Suprapubic skin (tissue), 4 donors: ENCODE data around the gene LUC7L2. TPM values are rescaled to one million over a fixed set of nuclear protein-coding genes. Genes with fewer than 3 reads are reported as not detected.
"Not testable (repeated sequence)": the region's sequence is repeated elsewhere in the genome, so short reads cannot be mapped to it uniquely, and the experiment has no call there.

ENCODE experiments used
- DNase-seq, 2 donors: peaks; one replicate each; pipeline ENCODE4 v3.0.0-alpha.2; 2019; ENCODE audit warnings: low spot score in 2 of 2
- H3K27ac ChIP-seq: fragments of 200-600 bp; sonication (generic); one replicate; pipeline ENCODE4 v1.5.1; 2019
- H3K27me3 ChIP-seq: fragments of 200-600 bp; sonication (generic); one replicate; pipeline ENCODE4 v1.5.1; 2019
- H3K36me3 ChIP-seq: fragments of 200-600 bp; sonication (generic); one replicate; pipeline ENCODE4 v1.5.1; 2019
- H3K4me1 ChIP-seq: fragments of 200-600 bp; sonication (generic); one replicate; pipeline ENCODE4 v1.5.1; 2019
- H3K4me3 ChIP-seq: fragments of 200-600 bp; sonication (generic); one replicate; pipeline ENCODE4 v1.5.1; 2019; ENCODE audit warnings: mild to moderate bottlenecking
- H3K9me3 ChIP-seq: fragments of 200-600 bp; sonication (generic); one replicate; pipeline ENCODE4 v1.5.1; 2019
- EP300 ChIP-seq: sonication (generic); formaldehyde crosslinking; IDR thresholded peaks from one replicate; pipeline ENCODE4 v1.6.1; 2017; ENCODE audit warnings: antibody characterized with exemption
- POLR2A ChIP-seq, 2 donors: fragments of 450-650 bp; IDR thresholded peaks; one replicate each; pipeline ENCODE4 v1.6.1; 2017; ENCODE audit warnings: antibody characterized with exemption in 2 of 2, mild to moderate bottlenecking in 2 of 2, moderate library complexity in 2 of 2
- POLR2AphosphoS5 ChIP-seq, 3 donors: sonication (generic); formaldehyde crosslinking; IDR thresholded peaks; one replicate each; pipeline ENCODE4 v1.6.1; 2017; ENCODE audit warnings: antibody characterized with exemption in 3 of 3
- WGBS: methylation state at CpG from one replicate; pipeline ENCODE4 v1.1.5; 2018; 5-methylcytosine and 5-hydroxymethylcytosine counted together
- total RNA-seq, 4 donors: library from RNA; depleted of rRNA; stranded (reverse); fragments of >200 nt; gene quantifications; one replicate each; pipeline ENCODE4 v1.1.0, GENCODE V29; 2016
- TF ChIP-seq, protein P1 (sequence below), 2 donors: fragments of 200-600 bp in 1 of 2; fragments of 450-650 bp in 1 of 2; sonication (generic) in 1 of 2; IDR thresholded peaks; one replicate each; pipeline ENCODE4 v1.5.1; 2016 to 2019; ENCODE audit warnings: antibody characterized with exemption in 2 of 2, mild to moderate bottlenecking in 1 of 2, moderate library complexity in 1 of 2

The LUC7L2 gene
- total RNA-seq, 4 donors from 2014 or later = 39.7 to 115 (median 51.5) TPM

DNA sequence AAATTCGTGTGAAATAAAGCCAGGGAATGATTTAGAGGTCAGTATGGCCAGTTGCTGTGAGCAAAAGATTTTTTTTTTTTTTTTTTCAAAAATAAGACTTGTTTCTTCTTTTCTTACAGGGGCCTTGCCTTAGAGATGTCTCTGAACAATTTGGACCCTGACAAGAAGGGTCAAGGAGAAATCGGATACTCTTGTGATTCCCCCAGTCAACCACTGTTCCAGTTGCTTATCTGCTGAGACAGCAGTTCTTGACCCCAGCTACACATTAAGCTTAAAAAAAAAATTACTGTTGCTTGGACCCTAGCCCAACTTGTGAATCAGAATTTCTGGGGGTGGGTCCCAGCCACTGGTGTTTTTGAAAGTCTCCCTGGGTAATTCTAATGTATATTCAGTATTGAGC lies 30.6 kb upstream of the LUC7L2 start:
- Histone ChIP-seq H3K27ac (no peak overlapping the region), H3K4me1 (no peaks in the 10 kb centered on the region), H3K9me3 (no peaks in the 10 kb centered on the region), H3K4me3 (no peak overlapping the region), H3K36me3 (no peaks in the 10 kb centered on the region), H3K27me3 (no peaks in the 10 kb centered on the region)
- DNase-seq = no peak
- WGBS = 77% methylated on average over 2 of the region's 2 CpGs
- TF ChIP-seq EP300 (no peak), POLR2AphosphoS5 (IDR thresholded peaks at IDR 0.05) (no peak), POLR2A (IDR thresholded peaks at IDR 0.05) (no peak)
- TF ChIP-seq, protein P1, sequence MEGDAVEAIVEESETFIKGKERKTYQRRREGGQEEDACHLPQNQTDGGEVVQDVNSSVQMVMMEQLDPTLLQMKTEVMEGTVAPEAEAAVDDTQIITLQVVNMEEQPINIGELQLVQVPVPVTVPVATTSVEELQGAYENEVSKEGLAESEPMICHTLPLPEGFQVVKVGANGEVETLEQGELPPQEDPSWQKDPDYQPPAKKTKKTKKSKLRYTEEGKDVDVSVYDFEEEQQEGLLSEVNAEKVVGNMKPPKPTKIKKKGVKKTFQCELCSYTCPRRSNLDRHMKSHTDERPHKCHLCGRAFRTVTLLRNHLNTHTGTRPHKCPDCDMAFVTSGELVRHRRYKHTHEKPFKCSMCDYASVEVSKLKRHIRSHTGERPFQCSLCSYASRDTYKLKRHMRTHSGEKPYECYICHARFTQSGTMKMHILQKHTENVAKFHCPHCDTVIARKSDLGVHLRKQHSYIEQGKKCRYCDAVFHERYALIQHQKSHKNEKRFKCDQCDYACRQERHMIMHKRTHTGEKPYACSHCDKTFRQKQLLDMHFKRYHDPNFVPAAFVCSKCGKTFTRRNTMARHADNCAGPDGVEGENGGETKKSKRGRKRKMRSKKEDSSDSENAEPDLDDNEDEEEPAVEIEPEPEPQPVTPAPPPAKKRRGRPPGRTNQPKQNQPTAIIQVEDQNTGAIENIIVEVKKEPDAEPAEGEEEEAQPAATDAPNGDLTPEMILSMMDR (IDR thresholded peaks at IDR 0.05) = no peak

DNA sequence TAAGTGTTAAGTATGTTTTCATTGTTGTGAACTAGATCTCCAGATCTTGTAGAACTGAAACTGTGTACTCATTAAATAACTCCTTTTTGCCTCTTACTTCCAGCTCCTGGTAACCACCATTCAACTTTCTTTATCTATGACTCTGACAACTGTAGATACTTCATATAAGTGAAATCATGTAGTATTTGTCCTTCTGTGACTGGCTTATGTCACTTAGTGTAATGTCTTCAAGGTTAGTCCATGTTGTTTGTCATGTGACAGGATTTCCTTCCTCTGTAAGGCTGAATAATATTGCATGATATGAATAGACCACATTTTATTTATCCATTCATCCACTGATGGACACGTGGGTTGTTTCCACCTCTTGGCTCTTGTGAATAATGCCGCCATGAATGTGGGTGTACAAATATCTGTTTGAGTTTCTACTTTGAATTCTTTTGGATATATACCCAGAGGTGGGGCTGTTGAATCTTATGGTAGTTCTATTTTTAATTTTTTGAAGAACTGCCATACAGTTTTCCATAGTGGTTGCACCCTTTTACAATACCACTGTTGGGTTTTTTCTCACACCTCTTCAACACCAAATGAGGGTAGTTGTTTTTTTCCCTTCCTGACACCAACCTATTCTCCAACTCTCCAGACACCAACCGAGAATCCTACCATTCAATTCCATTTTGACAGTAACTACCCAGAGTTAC lies 29.2 kb upstream of the LUC7L2 start:
- no peak overlapping the region for H3K27ac ChIP-seq
- TF ChIP-seq EP300 (no peak), POLR2AphosphoS5 (IDR thresholded peaks at IDR 0.05) (no peak), POLR2A (IDR thresholded peaks at IDR 0.05) (no peak)
- TF ChIP-seq, protein P1 (IDR thresholded peaks at IDR 0.05) = no peak
- no peaks in the 10 kb centered on the region for H3K4me1 ChIP-seq
- no peaks in the 10 kb centered on the region for H3K36me3 ChIP-seq
- H3K4me3 ChIP-seq = no peak overlapping the region
- WGBS = 80% methylated on average over 3 of the region's 3 CpGs
- no peaks in the 10 kb centered on the region for H3K27me3 ChIP-seq
- DNase-seq = no peak
- no peaks in the 10 kb centered on the region for H3K9me3 ChIP-seq

DNA sequence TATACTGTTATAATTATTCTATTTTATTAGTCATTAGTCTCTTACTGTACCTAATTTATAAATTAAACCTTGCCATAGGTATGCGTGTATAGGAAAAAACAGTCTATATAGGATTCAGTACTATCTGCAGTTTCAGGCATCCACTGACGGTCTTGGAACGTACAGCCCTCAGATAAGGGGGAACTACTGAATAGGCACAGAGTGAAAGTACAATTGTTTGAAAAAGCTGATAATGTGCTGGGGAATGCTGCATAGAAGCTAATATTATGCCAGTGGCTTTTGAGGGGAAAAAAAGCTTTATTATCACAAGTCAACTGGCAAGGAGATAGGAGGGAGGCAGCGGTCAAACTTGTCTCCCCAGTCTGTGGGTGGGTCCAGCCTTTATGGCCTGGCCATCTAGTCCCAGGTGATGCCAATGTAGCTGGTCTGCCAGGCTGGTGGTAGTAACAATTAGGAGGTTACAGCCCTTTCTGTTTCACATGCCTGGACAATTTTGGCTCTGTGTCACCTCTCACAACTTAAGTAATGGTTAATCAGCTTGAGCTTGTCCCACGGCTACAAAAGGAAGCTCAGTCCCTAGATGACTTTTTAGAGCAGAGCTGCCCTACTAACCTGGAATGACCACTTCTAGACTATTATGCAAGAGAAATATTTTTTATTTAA lies 26.9 kb upstream of the LUC7L2 start:
- 74% methylated on average over 5 of the region's 5 CpGs for WGBS
- no peak overlapping the region for H3K27ac ChIP-seq
- no peaks in the 10 kb centered on the region for H3K9me3 ChIP-seq
- H3K4me3 ChIP-seq = no peak overlapping the region
- no peaks in the 10 kb centered on the region for H3K36me3 ChIP-seq
- H3K27me3 ChIP-seq = no peaks in the 10 kb centered on the region
- no peak for DNase-seq
- H3K4me1 ChIP-seq = no peaks in the 10 kb centered on the region
- TF ChIP-seq, protein P1 (IDR thresholded peaks at IDR 0.05) = no peak
- no peak for TF ChIP-seq POLR2AphosphoS5 (IDR thresholded peaks at IDR 0.05)
- TF ChIP-seq EP300 = no peak
- no peak for TF ChIP-seq POLR2A (IDR thresholded peaks at IDR 0.05)

DNA sequence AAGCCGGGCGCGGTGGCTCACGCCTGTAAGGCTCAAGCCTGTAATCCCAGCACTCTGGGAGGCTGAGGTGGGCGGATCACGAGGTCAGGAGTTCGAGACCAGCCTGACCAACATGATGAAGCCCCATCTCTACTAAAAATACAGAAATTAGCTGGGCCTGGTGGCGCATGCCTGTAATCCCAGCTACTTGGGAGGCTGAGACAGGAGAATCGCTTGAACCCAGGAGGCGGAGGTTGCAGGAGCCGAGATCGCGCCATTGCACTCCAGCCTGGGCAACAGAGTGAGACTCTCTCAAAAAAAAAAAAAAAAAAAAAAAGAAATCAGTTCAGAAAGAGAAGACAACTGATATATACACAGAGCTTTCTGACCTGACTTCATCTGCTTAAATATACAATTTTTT lies 26.3 kb upstream of the LUC7L2 start:
- H3K9me3 ChIP-seq, H3K4me3 ChIP-seq, H3K36me3 ChIP-seq, H3K27me3 ChIP-seq, DNase-seq, H3K27ac ChIP-seq, H3K4me1 ChIP-seq: not testable (repeated sequence)
- WGBS = 96% methylated on average over 13 of the region's 13 CpGs

DNA sequence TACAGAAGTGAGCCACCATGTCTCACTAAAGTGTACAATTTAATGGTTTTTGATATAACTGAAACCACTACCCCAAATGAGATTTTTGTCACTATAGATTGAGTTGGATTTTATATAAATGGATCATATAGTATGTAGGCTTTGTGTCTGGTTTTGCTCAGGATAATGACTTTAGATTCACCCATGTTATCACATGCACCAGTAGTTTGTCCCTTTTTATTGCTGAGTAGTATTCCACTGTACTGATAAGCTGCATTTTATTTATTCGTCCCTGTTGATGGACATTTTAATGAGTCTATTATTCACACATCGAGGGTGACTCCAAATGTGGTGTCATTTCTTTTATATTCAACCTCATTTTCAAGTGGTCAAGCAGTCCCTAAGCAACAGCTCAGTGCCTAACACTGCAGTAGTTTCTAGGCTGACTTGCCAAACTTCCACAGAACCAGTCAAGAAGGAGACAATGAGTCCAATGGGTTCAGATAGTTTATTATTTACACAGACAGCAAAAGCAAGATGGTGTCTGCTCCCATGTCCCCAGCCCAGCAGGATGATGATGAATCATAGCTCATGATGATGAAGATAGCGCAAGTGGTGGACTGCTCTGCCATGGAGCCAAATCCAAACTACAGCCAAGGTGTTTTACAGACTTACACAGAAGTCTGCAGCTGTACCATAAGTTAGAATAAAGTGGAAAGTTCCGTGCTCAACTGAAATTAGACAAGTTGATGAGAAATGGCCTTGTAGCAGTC lies 25.1 kb upstream of the LUC7L2 start:
- H3K27me3 ChIP-seq = no peaks in the 10 kb centered on the region
- no peak for TF ChIP-seq POLR2AphosphoS5 (IDR thresholded peaks at IDR 0.05)
- no peak for TF ChIP-seq EP300
- no peak for TF ChIP-seq POLR2A (IDR thresholded peaks at IDR 0.05)
- TF ChIP-seq, protein P1 (IDR thresholded peaks at IDR 0.05) = no peak
- no peak for DNase-seq
- H3K27ac ChIP-seq = no peak overlapping the region
- no peaks in the 10 kb centered on the region for H3K9me3 ChIP-seq
- no peaks in the 10 kb centered on the region for H3K4me1 ChIP-seq
- no peak overlapping the region for H3K4me3 ChIP-seq
- WGBS = 90% methylated on average over 4 of the region's 4 CpGs
- no peaks in the 10 kb centered on the region for H3K36me3 ChIP-seq
